IMR-90 (cell line): Measurements from ENCODE around the gene TMEM158. TPM values are rescaled to one million over a fixed set of nuclear protein-coding genes. Genes with fewer than 3 reads are reported as not detected.

Experiments
- ATAC-seq: fragments of 200-7000 bp; cut with Tn5 transposase; 2 replicates; pipeline ENCODE4 v1.9.1; 2020; ENCODE audit warnings: low read depth, mild to moderate bottlenecking, moderate library complexity
- BruUV-seq: library from RNA; stranded (reverse); fragments of 400-500 nt; replicated peaks from 2 replicates; lab custom pipeline; 2021; lab: Mats Ljungman, UMichigan
- CTCF ChIA-PET: fragments of 300-600 bp; formaldehyde crosslinking; extraction: SDS; loops from one replicate; lab custom pipeline; 2021; ENCODE audit warnings: antibody characterized with exemption; lab: Yijun Ruan, JAX
- POLR2A ChIA-PET: fragments of 300-600 bp; sonication (Branson Sonifier 250); formaldehyde crosslinking; loops from one replicate; lab custom pipeline; 2022; ENCODE audit warnings: antibody characterized with exemption; ENCODE audit not compliant: unreplicated experiment; lab: Charles Lee
- DNase-seq: peaks from one replicate; pipeline ENCODE4 v3.0.0; 2013
- H2AFZ ChIP-seq: replicated peaks from 2 replicates; pipeline ENCODE3; 2013; ENCODE audit warnings: low read length, mild to moderate bottlenecking; ENCODE audit not compliant: poor library complexity
- H2AK5ac ChIP-seq: 2 replicates; pipeline ENCODE4 v1.6.1; 2013; ENCODE audit warnings: low read depth, low read length, inconsistent platforms
- H2AK9ac ChIP-seq: replicated peaks from 2 replicates; pipeline ENCODE3; 2013; ENCODE audit warnings: mild to moderate bottlenecking, low read depth, low read length, moderate library complexity; ENCODE audit not compliant: poor library complexity
- H2BK120ac ChIP-seq: 2 replicates; pipeline ENCODE4 v1.6.1; 2013; ENCODE audit warnings: low read depth, low read length, inconsistent platforms
- H2BK15ac ChIP-seq: 3 replicates; pipeline ENCODE4 v1.6.1; 2013; ENCODE audit warnings: low read depth, low read length, inconsistent platforms
- H2BK20ac ChIP-seq: 2 replicates; pipeline ENCODE4 v1.6.1; 2013; ENCODE audit warnings: low read depth, mild to moderate bottlenecking, inconsistent platforms, low read length, moderate library complexity
- H2BK5ac ChIP-seq: 2 replicates; pipeline ENCODE4 v1.6.1; 2013; ENCODE audit warnings: mild to moderate bottlenecking, low read depth, low read length, inconsistent platforms; ENCODE audit not compliant: poor library complexity, severe bottlenecking
- H3K14ac ChIP-seq: replicated peaks from 2 replicates; pipeline ENCODE4 v1.6.1; 2013; ENCODE audit warnings: low read depth, low read length, inconsistent platforms
- H3K18ac ChIP-seq: 2 replicates; pipeline ENCODE4 v1.6.1; 2013; ENCODE audit warnings: low read depth, low read length, control low read depth
- H3K23ac ChIP-seq: 2 replicates; pipeline ENCODE4 v1.6.1; 2013; ENCODE audit warnings: low read depth, low read length, inconsistent platforms
- H3K27ac ChIP-seq: 2 replicates; pipeline ENCODE4 v1.5.1; 2013; ENCODE audit warnings: mild to moderate bottlenecking, control low read depth, low read length; ENCODE audit not compliant: insufficient read depth
- H3K27me3 ChIP-seq: 2 replicates; pipeline ENCODE4 v1.6.1; 2013; ENCODE audit warnings: low read length; ENCODE audit not compliant: control insufficient read depth, insufficient read depth
- H3K36me3 ChIP-seq: 2 replicates; pipeline ENCODE4 v1.6.1; 2013; ENCODE audit warnings: low read length, mixed read lengths; ENCODE audit not compliant: control insufficient read depth, insufficient read depth
- H3K4ac ChIP-seq: 2 replicates; pipeline ENCODE4 v1.6.1; 2013; ENCODE audit warnings: low read depth, low read length, inconsistent platforms
- H3K4me1 ChIP-seq: 2 replicates; pipeline ENCODE4 v1.6.1; 2013; ENCODE audit warnings: low read length, mixed read lengths; ENCODE audit not compliant: control insufficient read depth, insufficient read depth
- H3K4me2 ChIP-seq: 2 replicates; pipeline ENCODE4 v1.6.1; 2013; ENCODE audit warnings: low read depth, mild to moderate bottlenecking, control low read depth, low read length, moderate library complexity
- H3K4me3 ChIP-seq: 2 replicates; pipeline ENCODE4 v1.5.1; 2013; ENCODE audit warnings: low read depth, mild to moderate bottlenecking, control low read depth, low read length, moderate library complexity; ENCODE audit not compliant: insufficient read depth
- H3K56ac ChIP-seq: 2 replicates; pipeline ENCODE4 v1.6.1; 2013; ENCODE audit warnings: low read length, inconsistent platforms; ENCODE audit not compliant: insufficient read depth; ENCODE audit errors: extremely low read depth
- H3K79me1 ChIP-seq, 2 experiments: 2 replicates each; pipeline ENCODE4 v1.6.1; 2013; ENCODE audit warnings: low read length in 2 of 2, inconsistent platforms in 1 of 2, low read depth in 1 of 2
- H3K9ac ChIP-seq: 2 replicates; pipeline ENCODE4 v1.6.1; 2013; ENCODE audit warnings: low read depth, low read length, control low read depth
- H3K9me1 ChIP-seq: 2 replicates; pipeline ENCODE4 v1.6.1; 2013; ENCODE audit warnings: low read length, inconsistent platforms; ENCODE audit not compliant: insufficient read depth
- H3K9me3 ChIP-seq: 2 replicates; pipeline ENCODE4 v1.6.1; 2013; ENCODE audit warnings: low read length; ENCODE audit not compliant: control insufficient read depth, insufficient read depth
- H4K20me1 ChIP-seq: 2 replicates; pipeline ENCODE4 v1.6.1; 2013; ENCODE audit warnings: low read length, inconsistent platforms; ENCODE audit not compliant: insufficient read depth
- H4K5ac ChIP-seq: 2 replicates; pipeline ENCODE4 v1.6.1; 2013; ENCODE audit warnings: mild to moderate bottlenecking, low read depth, low read length, control low read depth
- H4K8ac ChIP-seq, 2 experiments: 2 replicates each; pipeline ENCODE4 v1.6.1; 2013; ENCODE audit warnings: low read depth in 2 of 2, low read length in 2 of 2, control low read depth in 1 of 2, inconsistent platforms in 1 of 2
- H4K91ac ChIP-seq: 2 replicates; pipeline ENCODE4 v1.6.1; 2013; ENCODE audit warnings: low read depth, low read length, inconsistent platforms; ENCODE audit not compliant: insufficient read depth
- BHLHE40 ChIP-seq: fragments of 150-350 bp; IDR thresholded peaks from 2 replicates; pipeline ENCODE4 v1.6.1; 2016; ENCODE audit warnings: mild to moderate bottlenecking, low read depth, low read length
- CHD1 ChIP-seq: IDR thresholded peaks from 2 replicates; pipeline ENCODE4 v1.6.1; 2012; ENCODE audit warnings: low read depth, low read length, improper control_type of control experiment
- ELK1 ChIP-seq: fragments of 150-350 bp; IDR thresholded peaks from 2 replicates; pipeline ENCODE4 v1.6.1; 2016; ENCODE audit warnings: low read depth, mild to moderate bottlenecking, low read length, moderate library complexity, borderline replicate concordance
- FOS ChIP-seq: fragments of 150-350 bp; IDR thresholded peaks from 2 replicates; pipeline ENCODE4 v1.6.1; 2016; ENCODE audit warnings: low read depth, low read length
- MAFK ChIP-seq: IDR thresholded peaks from 2 replicates; pipeline ENCODE4 v1.6.1; 2012; ENCODE audit warnings: low read depth, low read length, improper control_type of control experiment
- MAZ ChIP-seq: IDR thresholded peaks from 2 replicates; pipeline ENCODE4 v1.6.1; 2012; ENCODE audit warnings: low read depth, mild to moderate bottlenecking, low read length, improper control_type of control experiment, moderate library complexity, borderline replicate concordance
- NFE2L2 ChIP-seq: fragments of 150-350 bp; IDR thresholded peaks from 2 replicates; pipeline ENCODE4 v1.6.1; 2016; ENCODE audit warnings: low read depth, mild to moderate bottlenecking, low read length
- POLR2A ChIP-seq: IDR thresholded peaks from 2 replicates; pipeline ENCODE4 v1.6.1; 2012; ENCODE audit warnings: mild to moderate bottlenecking, low read depth, low read length
- RAD21 ChIP-seq: IDR thresholded peaks from 2 replicates; pipeline ENCODE4 v1.6.1; 2012; ENCODE audit warnings: low read length, improper control_type of control experiment
- RCOR1 ChIP-seq: IDR thresholded peaks from 2 replicates; pipeline ENCODE4 v1.6.1; 2012; ENCODE audit warnings: mild to moderate bottlenecking, low read length, improper control_type of control experiment; ENCODE audit not compliant: insufficient replicate concordance
- RFX5 ChIP-seq: IDR thresholded peaks from 2 replicates; pipeline ENCODE4 v1.8.0; 2012; ENCODE audit warnings: low read depth, mild to moderate bottlenecking, low read length, moderate library complexity
- SMC3 ChIP-seq: fragments of 150-350 bp; IDR thresholded peaks from 2 replicates; pipeline ENCODE4 v1.6.1; 2016; ENCODE audit warnings: low read depth, mild to moderate bottlenecking, antibody characterized with exemption, low read length, moderate library complexity
- WGBS, 2 experiments: methylation state at CpG; one replicate each; pipeline versions ENCODE4 v1.1.5 to v1.1.7; 2013; ENCODE audit warnings: missing lambda C conversion rate in 2 of 2; ENCODE audit not compliant: insufficient read length in 1 of 2; ENCODE audit errors: extremely low coverage in 2 of 2; 5-methylcytosine and 5-hydroxymethylcytosine counted together
- dilution Hi-C: fragments of 300-500 bp; cut with HindIII; formaldehyde crosslinking; loops from one replicate; pipeline ENCODE4 v1.14.3; 2018; ENCODE audit warnings: low sequenced_read_pairs; ENCODE audit not compliant: unreplicated experiment
- in situ Hi-C: fragments of 300-500 bp; cut with MboI; formaldehyde crosslinking; loops from 3 replicates; pipeline ENCODE4 v1.14.3; 2019; ENCODE audit warnings: low sequenced_read_pairs, inconsistent platforms, mixed read lengths
- intact Hi-C: fragments of 100-400 bp; cut with micrococcal nuclease; formaldehyde crosslinking; loops from 2 replicates; pipeline ENCODE4 v1.10.0; 2022
- polyA plus RNA-seq, 3 experiments: library from polyadenylated mRNA; depleted of rRNA; stranded (reverse); fragments of >200 nt; gene quantifications; 2 replicates each; pipeline ENCODE4 v1.2.3, GENCODE V29; 2012; ENCODE audit warnings: low replicate concordance in 1 of 3
- total RNA-seq: library from RNA; depleted of rRNA; stranded (reverse); fragments of >200 nt; gene quantifications from 2 replicates; pipeline ENCODE4 v1.2.3, GENCODE V29; 2012
- TF ChIP-seq, protein P1 (sequence below): conservative IDR thresholded peaks from 2 replicates; pipeline ENCODE4 v1.5.1; 2012; ENCODE audit warnings: mild to moderate bottlenecking, low read depth, low read length, improper control_type of control experiment
- TF ChIP-seq, protein P2 (sequence below): fragments of 150-350 bp; IDR thresholded peaks from 2 replicates; pipeline ENCODE4 v1.6.1; 2017; ENCODE audit warnings: mild to moderate bottlenecking, antibody characterized with exemption, low read length, low read depth

TMEM158 gene
- total and polyA plus RNA-seq, 2 of the 4 experiments (the other 2 are of a cell fraction), result 1.6 to 16.4 TPM

DNA sequence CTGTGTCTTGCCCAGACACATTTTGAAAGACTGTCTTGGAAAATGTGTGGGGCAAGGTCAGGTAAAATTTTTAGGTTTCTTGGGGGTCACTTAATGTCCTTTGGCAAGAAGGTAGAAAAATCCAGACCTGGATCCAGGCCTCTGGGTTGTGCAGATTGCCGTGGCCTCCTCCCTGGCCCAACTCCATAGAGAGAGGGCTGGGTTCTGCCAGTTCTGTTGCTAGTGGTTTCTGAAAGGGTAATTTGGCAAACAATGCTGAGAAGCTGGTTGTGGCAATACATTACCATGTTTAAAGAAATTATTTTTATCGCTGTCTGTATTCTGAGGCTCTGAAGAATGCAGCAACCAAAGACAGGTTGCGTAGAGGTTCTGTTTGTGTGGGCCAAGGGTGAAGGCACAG lies 20.2 kb upstream of the TMEM158 start:
- no peak overlapping the region for H3K27ac ChIP-seq
- no peak overlapping the region for H2BK120ac ChIP-seq
- no peaks in the 10 kb centered on the region for H3K9me3 ChIP-seq
- no peak overlapping the region for H2BK20ac ChIP-seq
- H3K79me1 ChIP-seq, result no peaks in the 10 kb centered on the region
- no peak overlapping the region for H3K9ac ChIP-seq
- DNase-seq, result no peak
- H3K4me2 ChIP-seq, result no peak overlapping the region
- ChIA-PET CTCF (interaction anchor here (0.5 kb wide), 1 partner anchor 191 kb away, joined by 4 read pairs; no protein-coding TSS in a partner anchor), POLR2A (no interaction called here)
- H2AFZ ChIP-seq, result no peak overlapping the region
- H3K56ac ChIP-seq, result no peak overlapping the region
- in situ Hi-C loops (no loop called here), dilution Hi-C loops (no loop called here), intact Hi-C loops (no loop called here)
- H3K36me3 ChIP-seq, result no peaks in the 10 kb centered on the region
- TF ChIP-seq ELK1, result no peak
- no peak for TF ChIP-seq CHD1
- TF ChIP-seq RFX5, result no peak
- no peak for TF ChIP-seq RAD21
- TF ChIP-seq SMC3, result no peak
- TF ChIP-seq, protein P1, sequence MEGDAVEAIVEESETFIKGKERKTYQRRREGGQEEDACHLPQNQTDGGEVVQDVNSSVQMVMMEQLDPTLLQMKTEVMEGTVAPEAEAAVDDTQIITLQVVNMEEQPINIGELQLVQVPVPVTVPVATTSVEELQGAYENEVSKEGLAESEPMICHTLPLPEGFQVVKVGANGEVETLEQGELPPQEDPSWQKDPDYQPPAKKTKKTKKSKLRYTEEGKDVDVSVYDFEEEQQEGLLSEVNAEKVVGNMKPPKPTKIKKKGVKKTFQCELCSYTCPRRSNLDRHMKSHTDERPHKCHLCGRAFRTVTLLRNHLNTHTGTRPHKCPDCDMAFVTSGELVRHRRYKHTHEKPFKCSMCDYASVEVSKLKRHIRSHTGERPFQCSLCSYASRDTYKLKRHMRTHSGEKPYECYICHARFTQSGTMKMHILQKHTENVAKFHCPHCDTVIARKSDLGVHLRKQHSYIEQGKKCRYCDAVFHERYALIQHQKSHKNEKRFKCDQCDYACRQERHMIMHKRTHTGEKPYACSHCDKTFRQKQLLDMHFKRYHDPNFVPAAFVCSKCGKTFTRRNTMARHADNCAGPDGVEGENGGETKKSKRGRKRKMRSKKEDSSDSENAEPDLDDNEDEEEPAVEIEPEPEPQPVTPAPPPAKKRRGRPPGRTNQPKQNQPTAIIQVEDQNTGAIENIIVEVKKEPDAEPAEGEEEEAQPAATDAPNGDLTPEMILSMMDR, result no peak
- TF ChIP-seq, protein P2, sequence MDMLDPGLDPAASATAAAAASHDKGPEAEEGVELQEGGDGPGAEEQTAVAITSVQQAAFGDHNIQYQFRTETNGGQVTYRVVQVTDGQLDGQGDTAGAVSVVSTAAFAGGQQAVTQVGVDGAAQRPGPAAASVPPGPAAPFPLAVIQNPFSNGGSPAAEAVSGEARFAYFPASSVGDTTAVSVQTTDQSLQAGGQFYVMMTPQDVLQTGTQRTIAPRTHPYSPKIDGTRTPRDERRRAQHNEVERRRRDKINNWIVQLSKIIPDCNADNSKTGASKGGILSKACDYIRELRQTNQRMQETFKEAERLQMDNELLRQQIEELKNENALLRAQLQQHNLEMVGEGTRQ, result no peak
- no peak for TF ChIP-seq BHLHE40
- no peak for TF ChIP-seq MAZ
- TF ChIP-seq RCOR1, result no peak
- TF ChIP-seq MAFK, result no peak
- no peak for TF ChIP-seq POLR2A
- TF ChIP-seq NFE2L2, result no peak
- TF ChIP-seq FOS, result no peak
- H3K9me1 ChIP-seq, result no peaks in the 10 kb centered on the region; the same call in 1 of the 2 replicates
- H3K18ac ChIP-seq, result no peak overlapping the region
- H2AK9ac ChIP-seq, result no peak overlapping the region
- ATAC-seq, result no peak
- H3K23ac ChIP-seq, result no peak overlapping the region
- H4K5ac ChIP-seq, result no peak overlapping the region
- H2BK15ac ChIP-seq, result no peak overlapping the region
- no peak overlapping the region for H3K4ac ChIP-seq
- peaks cover 3% of the 10 kb centered on the region for H3K4me1 ChIP-seq
- no peaks in the 10 kb centered on the region for H4K20me1 ChIP-seq
- H3K4me3 ChIP-seq, result no peak overlapping the region
- no peak overlapping the region for H2AK5ac ChIP-seq
- no TSS peak for BruUV-seq
- H4K91ac ChIP-seq, result no peak overlapping the region
- H3K27me3 ChIP-seq, result no peaks in the 10 kb centered on the region
- WGBS, 2 experiments, result 100% methylated on average over 1 of the region's 3 CpGs; no CpG with 5 or more reads in 1 of the 2 experiments
- no peak overlapping the region for H3K14ac ChIP-seq
- H2BK5ac ChIP-seq, result no peak overlapping the region
- H4K8ac ChIP-seq, result no peak overlapping the region
